Ishikawa (cell line): ENCODE measurements around the gene AHR.

Experiments
- FOXM1 ChIP-seq: IDR thresholded peaks from 2 replicates; pipeline ENCODE4 v1.6.1; 2012; ENCODE audit warnings: low read depth, borderline replicate concordance
- TAF1 ChIP-seq: IDR thresholded peaks from 2 replicates; pipeline ENCODE4 v1.6.1; 2012; ENCODE audit warnings: low read depth, mild to moderate bottlenecking
- YY1 ChIP-seq: IDR thresholded peaks from 2 replicates; pipeline ENCODE4 v1.6.1; 2012; ENCODE audit warnings: low read depth
- ZBTB7A ChIP-seq: IDR thresholded peaks from 2 replicates; pipeline ENCODE4 v1.6.1; 2012; ENCODE audit warnings: low read depth
- TF ChIP-seq, protein P1 (sequence below): IDR thresholded peaks from 2 replicates; pipeline ENCODE4 v1.6.1; 2012
- TF ChIP-seq, protein P2 (sequence below): IDR thresholded peaks from 2 replicates; pipeline ENCODE4 v1.6.1; 2012; ENCODE audit warnings: low read depth, mild to moderate bottlenecking

DNA sequence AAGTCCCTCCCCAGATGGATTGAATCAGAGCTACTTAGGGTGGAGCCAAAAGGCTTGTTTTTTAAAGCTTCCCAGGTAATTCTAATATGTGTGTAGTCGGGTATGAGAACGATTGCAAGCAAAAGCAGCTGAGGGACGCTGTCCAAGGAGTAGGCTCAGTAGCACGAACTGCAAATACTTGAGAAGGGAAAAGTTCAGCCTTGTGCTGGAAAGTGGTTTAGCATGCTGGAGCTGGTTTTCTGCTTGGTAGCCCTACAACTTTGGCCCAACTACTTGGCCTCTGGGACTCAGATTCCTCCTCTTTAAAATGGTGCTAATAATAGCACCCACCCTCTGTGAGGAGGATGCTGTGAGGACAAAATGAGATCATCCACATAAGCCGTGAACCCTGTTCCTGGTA is 76.2 kb downstream of the AHR start:
- TF ChIP-seq FOXM1: no peak
- no peak for TF ChIP-seq ZBTB7A
- TF ChIP-seq, protein P1, sequence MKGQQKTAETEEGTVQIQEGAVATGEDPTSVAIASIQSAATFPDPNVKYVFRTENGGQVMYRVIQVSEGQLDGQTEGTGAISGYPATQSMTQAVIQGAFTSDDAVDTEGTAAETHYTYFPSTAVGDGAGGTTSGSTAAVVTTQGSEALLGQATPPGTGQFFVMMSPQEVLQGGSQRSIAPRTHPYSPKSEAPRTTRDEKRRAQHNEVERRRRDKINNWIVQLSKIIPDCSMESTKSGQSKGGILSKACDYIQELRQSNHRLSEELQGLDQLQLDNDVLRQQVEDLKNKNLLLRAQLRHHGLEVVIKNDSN: no peak
- TF ChIP-seq, protein P2, sequence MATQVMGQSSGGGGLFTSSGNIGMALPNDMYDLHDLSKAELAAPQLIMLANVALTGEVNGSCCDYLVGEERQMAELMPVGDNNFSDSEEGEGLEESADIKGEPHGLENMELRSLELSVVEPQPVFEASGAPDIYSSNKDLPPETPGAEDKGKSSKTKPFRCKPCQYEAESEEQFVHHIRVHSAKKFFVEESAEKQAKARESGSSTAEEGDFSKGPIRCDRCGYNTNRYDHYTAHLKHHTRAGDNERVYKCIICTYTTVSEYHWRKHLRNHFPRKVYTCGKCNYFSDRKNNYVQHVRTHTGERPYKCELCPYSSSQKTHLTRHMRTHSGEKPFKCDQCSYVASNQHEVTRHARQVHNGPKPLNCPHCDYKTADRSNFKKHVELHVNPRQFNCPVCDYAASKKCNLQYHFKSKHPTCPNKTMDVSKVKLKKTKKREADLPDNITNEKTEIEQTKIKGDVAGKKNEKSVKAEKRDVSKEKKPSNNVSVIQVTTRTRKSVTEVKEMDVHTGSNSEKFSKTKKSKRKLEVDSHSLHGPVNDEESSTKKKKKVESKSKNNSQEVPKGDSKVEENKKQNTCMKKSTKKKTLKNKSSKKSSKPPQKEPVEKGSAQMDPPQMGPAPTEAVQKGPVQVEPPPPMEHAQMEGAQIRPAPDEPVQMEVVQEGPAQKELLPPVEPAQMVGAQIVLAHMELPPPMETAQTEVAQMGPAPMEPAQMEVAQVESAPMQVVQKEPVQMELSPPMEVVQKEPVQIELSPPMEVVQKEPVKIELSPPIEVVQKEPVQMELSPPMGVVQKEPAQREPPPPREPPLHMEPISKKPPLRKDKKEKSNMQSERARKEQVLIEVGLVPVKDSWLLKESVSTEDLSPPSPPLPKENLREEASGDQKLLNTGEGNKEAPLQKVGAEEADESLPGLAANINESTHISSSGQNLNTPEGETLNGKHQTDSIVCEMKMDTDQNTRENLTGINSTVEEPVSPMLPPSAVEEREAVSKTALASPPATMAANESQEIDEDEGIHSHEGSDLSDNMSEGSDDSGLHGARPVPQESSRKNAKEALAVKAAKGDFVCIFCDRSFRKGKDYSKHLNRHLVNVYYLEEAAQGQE: no peak
- TF ChIP-seq TAF1: no peak
- TF ChIP-seq YY1: no peak
